Measurements from ENCODE around the gene VAV1.
"Not testable (repeated sequence)": the region's sequence is repeated elsewhere in the genome, so short reads cannot be mapped to it uniquely, and the experiment has no call there.

VAV1 gene

DNA sequence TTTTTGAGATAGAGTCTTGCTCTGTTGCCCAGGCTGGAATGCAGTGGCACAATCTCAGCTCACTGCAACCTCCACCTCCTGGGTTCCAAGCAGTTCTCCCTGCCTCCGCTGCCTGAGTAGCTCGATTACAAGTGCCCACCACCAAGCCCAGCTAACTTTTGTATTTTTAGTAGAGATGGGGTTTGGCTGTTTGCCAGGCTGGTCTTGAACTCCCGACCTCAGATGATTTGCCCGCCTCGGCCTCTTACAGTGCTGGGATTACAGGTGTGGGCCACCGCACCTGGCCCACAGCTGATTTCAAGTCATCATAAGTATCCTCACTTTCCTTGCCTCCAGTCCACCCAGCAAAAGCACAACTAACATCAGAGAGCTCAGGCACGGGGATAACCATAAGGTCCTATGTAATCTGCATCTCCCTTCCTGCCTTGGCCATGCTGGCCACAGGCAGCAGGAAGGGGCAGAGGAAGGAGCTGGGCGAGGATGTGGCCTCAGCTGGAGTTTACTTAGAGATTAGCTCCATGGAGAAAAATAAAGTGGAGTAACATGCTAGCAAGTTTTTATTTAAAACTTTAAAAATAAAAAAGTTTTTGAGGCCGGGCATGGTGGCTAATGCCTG lies 91.9 kb downstream of the VAV1 start (continued):
- TF ChIP-seq ZNF521 (tag by site-specific recombination; IDR thresholded peaks at IDR 0.05): no peak
- no peak for TF ChIP-seq REPIN1 (tag by site-specific recombination; IDR thresholded peaks at IDR 0.05; ENCODE audit: low read depth)
- no peak for TF ChIP-seq WT1 (tag by site-specific recombination; IDR thresholded peaks at IDR 0.05)
- TF ChIP-seq ZFHX2 (tag by site-specific recombination; conservative IDR thresholded peaks at IDR 0.05): no peak
- no peak for TF ChIP-seq ZNF292 (tag by site-specific recombination; IDR thresholded peaks at IDR 0.05; ENCODE audit: borderline replicate concordance, low read depth)
- no peak for TF ChIP-seq ZNF391 (tag by site-specific recombination; IDR thresholded peaks at IDR 0.05; ENCODE audit: borderline replicate concordance, low read depth)

DNA sequence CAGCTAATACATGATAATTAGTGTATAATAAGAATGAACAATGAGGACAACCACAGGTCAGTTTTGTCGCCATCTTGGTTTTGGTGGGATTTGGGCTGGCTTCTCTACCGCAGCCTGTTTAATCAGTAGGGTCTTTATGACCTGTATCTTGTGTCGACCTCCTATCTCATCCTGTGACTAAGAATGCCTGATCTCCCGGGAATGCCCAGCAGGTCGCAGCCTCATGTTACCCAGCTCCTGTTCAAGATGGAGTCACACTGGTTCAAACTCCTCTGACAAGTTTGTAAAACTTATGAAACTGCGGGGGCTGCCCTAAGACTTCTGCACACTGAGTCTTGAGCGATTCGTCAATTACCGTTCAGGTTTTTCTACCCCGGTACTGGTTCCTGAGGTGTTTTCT lies 93.3 kb downstream of the VAV1 start:
- ChIA-PET POLR2A (no interaction called here), CTCF (interaction anchor here (0.6 to 5.2 kb wide), 6 partner anchors 129 to 302 kb away, joined by 3 to 49 read pairs (median 4); partner anchors contain the start of genes GPR108 and TRIP10)
- H3K4me1 ChIP-seq (ENCODE audit: control insufficient read depth, insufficient read depth, low read length): no peaks in the 10 kb centered on the region
- H3K36me3 ChIP-seq (ENCODE audit: control insufficient read depth in 2 of 2, insufficient read depth in 1 of 2, low read length in 2 of 2): no peaks in the 10 kb centered on the region
- no peak overlapping the region for H3K27ac ChIP-seq (ENCODE audit: extremely low read depth, low read depth, low read length)
- no peaks in the 10 kb centered on the region for H3K9me3 ChIP-seq (ENCODE audit: control insufficient read depth, insufficient read depth, low read depth, low read length)
- TF ChIP-seq KLF9 (tag by site-specific recombination; IDR thresholded peaks at IDR 0.05; ENCODE audit: low read depth) (no peak), TCF7L2 (IDR thresholded peaks at IDR 0.05; ENCODE audit: borderline replicate concordance, low read depth, low read length) (no peak), HOXC10 (CRISPR knock-in tag; IDR thresholded peaks at IDR 0.05) (no peak), ZSCAN23 (tag by site-specific recombination; IDR thresholded peaks at IDR 0.05) (no peak), ZNF184 (tag by site-specific recombination; IDR thresholded peaks at IDR 0.05) (no peak)
- H3K4me3 ChIP-seq (ENCODE audit: low read depth, low read length): no peak overlapping the region

DNA sequence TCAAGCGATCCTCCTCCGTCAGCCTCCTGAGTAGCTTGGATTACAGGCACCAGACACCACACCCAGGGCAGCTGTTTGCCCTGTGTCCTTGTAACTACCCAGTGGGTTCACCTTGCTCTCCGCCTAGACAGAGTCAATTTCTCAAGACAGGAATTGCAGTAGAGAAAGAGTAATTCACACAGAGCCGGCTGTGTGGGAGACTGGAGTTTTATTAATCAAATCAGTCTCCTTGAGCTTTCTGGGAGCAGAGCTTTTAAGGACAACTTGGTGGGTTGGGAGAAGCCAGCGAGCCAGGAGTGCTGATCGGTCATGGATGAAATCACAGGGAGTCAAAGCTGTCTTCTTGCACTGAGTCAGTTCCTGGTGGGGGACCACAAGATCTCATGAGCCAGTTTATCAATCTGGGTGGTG lies 94.2 kb downstream of the VAV1 start:
- H3K27ac ChIP-seq (ENCODE audit: extremely low read depth, low read depth, low read length): no peak overlapping the region
- ChIA-PET POLR2A (interaction anchor here (1.4 kb wide), 1 partner anchor 336 kb away, joined by 3 read pairs; the partner anchor contains the start of gene TNFSF9), CTCF (interaction anchor here (0.6 to 5.2 kb wide), 7 partner anchors 129 to 612 kb away, joined by 3 to 49 read pairs (median 4); partner anchors contain the start of genes GPR108 and TRIP10)
- TF ChIP-seq ZBTB17 (tag by site-specific recombination; IDR thresholded peaks at IDR 0.05) (peak; percentile 67), MYNN (tag by site-specific recombination; IDR thresholded peaks at IDR 0.05; ENCODE audit: borderline replicate concordance) (no peak), GLIS1 (tag by site-specific recombination; IDR thresholded peaks at IDR 0.05) (peak; percentile 46)
- H3K9me3 ChIP-seq (ENCODE audit: control insufficient read depth, insufficient read depth, low read depth, low read length): no peaks in the 10 kb centered on the region
- no peaks in the 10 kb centered on the region for H3K36me3 ChIP-seq (ENCODE audit: control insufficient read depth in 2 of 2, insufficient read depth in 1 of 2, low read length in 2 of 2)
- H3K4me3 ChIP-seq (ENCODE audit: low read depth, low read length): no peak overlapping the region
- no peaks in the 10 kb centered on the region for H3K4me1 ChIP-seq (ENCODE audit: control insufficient read depth, insufficient read depth, low read length)

DNA sequence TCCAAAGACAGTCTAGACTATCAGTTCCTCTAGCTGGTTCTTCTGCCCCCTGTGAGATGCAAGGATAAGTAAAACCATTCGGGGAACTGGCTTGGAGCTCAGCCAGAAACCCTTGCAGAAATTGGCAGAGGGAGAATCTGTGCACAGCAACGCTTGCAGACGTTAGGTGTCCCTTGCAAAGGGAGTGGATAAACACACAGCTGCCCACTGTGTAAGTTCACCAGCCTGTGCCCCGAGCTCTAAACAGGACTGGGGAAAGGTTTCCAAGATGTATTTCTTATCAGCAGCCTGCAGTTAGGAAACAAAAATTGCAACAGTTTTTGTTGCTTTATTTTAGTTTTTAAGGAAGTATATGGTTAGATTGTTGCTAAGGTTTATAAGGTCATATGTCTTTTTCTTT lies 95.8 kb downstream of the VAV1 start:
- CTCF ChIA-PET: interaction anchor here (0.6 kb wide), 1 partner anchor 473 kb away, joined by 4 read pairs; no protein-coding TSS in a partner anchor
- Histone ChIP-seq H3K9me3 (ENCODE audit: control insufficient read depth, insufficient read depth, low read depth, low read length) (no peaks in the 10 kb centered on the region), H3K36me3 (ENCODE audit: control insufficient read depth in 2 of 2, insufficient read depth in 1 of 2, low read length in 2 of 2) (no peaks in the 10 kb centered on the region), H3K4me1 (ENCODE audit: control insufficient read depth, insufficient read depth, low read length) (no peaks in the 10 kb centered on the region), H3K27ac (ENCODE audit: extremely low read depth, low read depth, low read length) (no peak overlapping the region), H3K4me3 (ENCODE audit: low read depth, low read length) (no peak overlapping the region)
- POLR2A ChIA-PET: interaction anchor here (0.7 to 0.8 kb wide), 2 partner anchors 14 to 130 kb away, joined by 3 read pairs; no protein-coding TSS in a partner anchor
- TF ChIP-seq ZNF292 (tag by site-specific recombination; IDR thresholded peaks at IDR 0.05; ENCODE audit: borderline replicate concordance, low read depth): no peak
- TF ChIP-seq, protein P1, sequence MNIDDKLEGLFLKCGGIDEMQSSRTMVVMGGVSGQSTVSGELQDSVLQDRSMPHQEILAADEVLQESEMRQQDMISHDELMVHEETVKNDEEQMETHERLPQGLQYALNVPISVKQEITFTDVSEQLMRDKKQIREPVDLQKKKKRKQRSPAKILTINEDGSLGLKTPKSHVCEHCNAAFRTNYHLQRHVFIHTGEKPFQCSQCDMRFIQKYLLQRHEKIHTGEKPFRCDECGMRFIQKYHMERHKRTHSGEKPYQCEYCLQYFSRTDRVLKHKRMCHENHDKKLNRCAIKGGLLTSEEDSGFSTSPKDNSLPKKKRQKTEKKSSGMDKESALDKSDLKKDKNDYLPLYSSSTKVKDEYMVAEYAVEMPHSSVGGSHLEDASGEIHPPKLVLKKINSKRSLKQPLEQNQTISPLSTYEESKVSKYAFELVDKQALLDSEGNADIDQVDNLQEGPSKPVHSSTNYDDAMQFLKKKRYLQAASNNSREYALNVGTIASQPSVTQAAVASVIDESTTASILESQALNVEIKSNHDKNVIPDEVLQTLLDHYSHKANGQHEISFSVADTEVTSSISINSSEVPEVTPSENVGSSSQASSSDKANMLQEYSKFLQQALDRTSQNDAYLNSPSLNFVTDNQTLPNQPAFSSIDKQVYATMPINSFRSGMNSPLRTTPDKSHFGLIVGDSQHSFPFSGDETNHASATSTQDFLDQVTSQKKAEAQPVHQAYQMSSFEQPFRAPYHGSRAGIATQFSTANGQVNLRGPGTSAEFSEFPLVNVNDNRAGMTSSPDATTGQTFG (tag by site-specific recombination; IDR thresholded peaks at IDR 0.05; ENCODE audit: borderline replicate concordance): no peak
- no peak for TF ChIP-seq ZNF629 (tag by site-specific recombination; IDR thresholded peaks at IDR 0.05)
- TF ChIP-seq, protein P2, sequence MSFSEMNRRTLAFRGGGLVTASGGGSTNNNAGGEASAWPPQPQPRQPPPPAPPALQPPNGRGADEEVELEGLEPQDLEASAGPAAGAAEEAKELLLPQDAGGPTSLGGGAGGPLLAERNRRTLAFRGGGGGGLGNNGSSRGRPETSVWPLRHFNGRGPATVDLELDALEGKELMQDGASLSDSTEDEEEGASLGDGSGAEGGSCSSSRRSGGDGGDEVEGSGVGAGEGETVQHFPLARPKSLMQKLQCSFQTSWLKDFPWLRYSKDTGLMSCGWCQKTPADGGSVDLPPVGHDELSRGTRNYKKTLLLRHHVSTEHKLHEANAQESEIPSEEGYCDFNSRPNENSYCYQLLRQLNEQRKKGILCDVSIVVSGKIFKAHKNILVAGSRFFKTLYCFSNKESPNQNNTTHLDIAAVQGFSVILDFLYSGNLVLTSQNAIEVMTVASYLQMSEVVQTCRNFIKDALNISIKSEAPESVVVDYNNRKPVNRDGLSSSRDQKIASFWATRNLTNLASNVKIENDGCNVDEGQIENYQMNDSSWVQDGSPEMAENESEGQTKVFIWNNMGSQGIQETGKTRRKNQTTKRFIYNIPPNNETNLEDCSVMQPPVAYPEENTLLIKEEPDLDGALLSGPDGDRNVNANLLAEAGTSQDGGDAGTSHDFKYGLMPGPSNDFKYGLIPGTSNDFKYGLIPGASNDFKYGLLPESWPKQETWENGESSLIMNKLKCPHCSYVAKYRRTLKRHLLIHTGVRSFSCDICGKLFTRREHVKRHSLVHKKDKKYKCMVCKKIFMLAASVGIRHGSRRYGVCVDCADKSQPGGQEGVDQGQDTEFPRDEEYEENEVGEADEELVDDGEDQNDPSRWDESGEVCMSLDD (tag by site-specific recombination; IDR thresholded peaks at IDR 0.05): no peak
- TF ChIP-seq ZNF544 (tag by site-specific recombination; IDR thresholded peaks at IDR 0.05): no peak

DNA sequence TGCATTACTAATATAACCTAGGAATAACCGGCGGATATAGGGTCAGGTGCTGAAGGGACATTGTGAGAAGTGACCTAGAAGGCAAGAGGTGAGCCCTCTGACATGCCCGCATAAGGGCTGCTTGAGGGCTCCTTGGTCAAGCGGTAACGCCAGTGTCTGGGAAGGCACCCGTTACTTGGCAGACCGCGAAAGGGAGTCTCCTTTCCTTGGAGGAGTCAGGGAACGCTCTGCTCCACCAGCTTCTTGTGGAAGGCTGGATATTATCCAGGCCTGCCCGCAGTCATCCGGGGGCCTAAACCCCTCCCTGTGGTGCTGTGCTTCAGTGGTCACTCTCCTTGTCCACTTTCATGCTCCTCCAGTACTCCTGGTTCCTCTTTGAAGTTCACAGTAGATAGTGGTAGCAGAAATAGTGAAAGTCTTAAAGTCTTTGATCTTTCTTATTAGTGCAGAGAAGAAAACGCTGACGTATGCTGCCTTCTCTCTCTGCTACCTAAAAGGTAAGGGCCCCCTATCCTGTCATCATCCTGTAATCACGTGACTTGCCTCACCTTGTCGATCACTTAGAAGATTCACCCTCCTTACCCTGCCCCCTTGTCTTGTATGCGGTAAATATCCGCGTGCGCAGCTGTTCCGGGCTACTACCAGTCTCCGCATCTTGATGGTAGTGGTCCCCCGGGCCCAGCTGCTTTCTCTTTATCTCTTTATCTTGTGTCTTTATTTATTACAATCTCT lies 96.8 kb downstream of the VAV1 start:
- H3K4me3 ChIP-seq (ENCODE audit: low read depth, low read length); H3K27ac ChIP-seq (ENCODE audit: extremely low read depth, low read depth, low read length); CTCF ChIA-PET; H3K36me3 ChIP-seq (ENCODE audit: control insufficient read depth in 2 of 2, insufficient read depth in 1 of 2, low read length in 2 of 2); POLR2A ChIA-PET; H3K4me1 ChIP-seq (ENCODE audit: control insufficient read depth, insufficient read depth, low read length); H3K9me3 ChIP-seq (ENCODE audit: control insufficient read depth, insufficient read depth, low read depth, low read length): not testable (repeated sequence)

Measured in HEK293 (cell line).